Aorta (tissue), 5 donors: ENCODE results near the gene DRC3. TPM values are rescaled to one million over a fixed set of nuclear protein-coding genes. Genes with fewer than 3 reads are reported as not detected.

Source experiments
- ATAC-seq: fragments of 200-7000 bp; cut with Tn5 transposase; one replicate; pipeline ENCODE4 v1.9.1; 2022; ENCODE audit warnings: moderate library complexity; ENCODE audit not compliant: low FRiP score
- DNase-seq, 2 donors: peaks; one replicate each; pipeline ENCODE4 v3.0.0-alpha.2; 2020
- H3K27ac ChIP-seq, 2 donors: one replicate each; pipeline ENCODE4 v1.5.1; 2013; ENCODE audit warnings: low read length in 2 of 2, mild to moderate bottlenecking in 2 of 2, moderate library complexity in 2 of 2, control low read depth in 1 of 2, inconsistent platforms in 1 of 2, low read depth in 1 of 2
- H3K27me3 ChIP-seq, 2 donors: one replicate each; pipeline ENCODE4 v1.6.1; 2013; ENCODE audit warnings: control low read depth in 1 of 2, low read length in 1 of 2, mild to moderate bottlenecking in 1 of 2, moderate library complexity in 1 of 2; ENCODE audit not compliant: insufficient read depth in 2 of 2, control insufficient read depth in 1 of 2
- H3K36me3 ChIP-seq, 2 donors: one replicate each; pipeline ENCODE4 v1.6.1; 2013; ENCODE audit warnings: control low read depth in 1 of 2, low read length in 1 of 2, mild to moderate bottlenecking in 1 of 2; ENCODE audit not compliant: insufficient read depth in 2 of 2, control insufficient read depth in 1 of 2
- H3K4me1 ChIP-seq, 2 donors: one replicate each; pipeline ENCODE4 v1.6.1; 2013; ENCODE audit warnings: low read length in 2 of 2, control low read depth in 1 of 2, mild to moderate bottlenecking in 1 of 2, moderate library complexity in 1 of 2; ENCODE audit not compliant: insufficient read depth in 2 of 2, control insufficient read depth in 1 of 2
- H3K4me3 ChIP-seq, 2 donors: one replicate each; pipeline ENCODE4 v1.5.1; 2013; ENCODE audit warnings: low read length in 2 of 2, control low read depth in 1 of 2, mild to moderate bottlenecking in 1 of 2
- H3K9me3 ChIP-seq: one replicate; pipeline ENCODE4 v1.6.1; 2013; ENCODE audit warnings: mild to moderate bottlenecking, low read length; ENCODE audit not compliant: control insufficient read depth
- WGBS, 2 donors: extraction: QIAGEN DNeasy Blood & Tissue Kit; methylation state at CpG; one replicate each; pipeline ENCODE4 v1.1.7; 2013; 5-methylcytosine and 5-hydroxymethylcytosine counted together
- intact Hi-C, 2 donors: fragments of 100-400 bp; cut with DNase I; formaldehyde crosslinking; loops; one replicate each; pipeline versions ENCODE4 v1.14.2 to v1.15.0; 2022
- polyA plus RNA-seq, 2 donors: library from polyadenylated mRNA; stranded (reverse); fragments of 200-250 nt; gene quantifications; one replicate each; pipeline ENCODE4 v1.2.3, GENCODE V29; 2013
- total RNA-seq, 2 donors: library from RNA; stranded (reverse); fragmentation: NEBNext Ultra II Directional; extraction: Animal tissue kit (Norgen Biotek cat#: 25700); gene quantifications; one replicate each; pipeline ENCODE4 v1.2.1, GENCODE V29; 2021
- donor health status: healthy with polysubstance abuse.
- donor health status: Bipolar disorder and iron deficiency.
- donor health status: DM: no; HTN: no; CAD: no.
- donor health status: DM: no; HTN: no; CAD: no.
- donor health status: DM: yes; HTN: yes; CAD: no.

The DRC3 gene
- total and polyA plus RNA-seq, 4 donors: 1.4 to 7.9 (median 2.4) TPM

- no peaks in the 10 kb centered on the region for H3K27me3 ChIP-seq
- no peak overlapping the region for H3K27ac ChIP-seq
- DNase-seq (peak in 1 of 2 donors; percentile 14), ATAC-seq (no peak)
- no peaks in the 10 kb centered on the region for H3K9me3 ChIP-seq
- no peak overlapping the region for H3K4me3 ChIP-seq
- WGBS, 2 donors: 9 to 13% methylated on average over 2 of the region's 2 CpGs
- no peaks in the 10 kb centered on the region for H3K36me3 ChIP-seq
- intact Hi-C loops: loop anchor here in 1 of 2 donors (10.0 kb wide), 1 partner anchor 245 kb away; the partner anchor contains the start of gene RAI1
- peaks cover 3 to 13% of the 10 kb centered on the region in 2 donors for H3K4me1 ChIP-seq
Observed at GRCh38 chr17:17929655-17930380, 42.8 kb upstream of the DRC3 start.

GRCh38 chr17:17930674-17931073 is 42.0 kb upstream of the DRC3 start:
- H3K4me1 ChIP-seq: peaks cover 3 to 13% of the 10 kb centered on the region in 2 donors
- ATAC-seq: no peak
- no peaks in the 10 kb centered on the region for H3K36me3 ChIP-seq
- no peak overlapping the region for H3K4me3 ChIP-seq
- no peaks in the 10 kb centered on the region for H3K27me3 ChIP-seq
- H3K27ac ChIP-seq: no peak overlapping the region
- intact Hi-C loops: no loop called here
- DNase-seq: no peak
- no peaks in the 10 kb centered on the region for H3K9me3 ChIP-seq

GRCh38 chr17:17931159-17931558 is 41.5 kb upstream of the DRC3 start:
- Histone ChIP-seq H3K9me3 (no peaks in the 10 kb centered on the region), H3K4me1 (peaks cover 3 to 13% of the 10 kb centered on the region in 2 donors), H3K27ac (no peak overlapping the region), H3K4me3 (no peak overlapping the region), H3K36me3 (no peaks in the 10 kb centered on the region), H3K27me3 (no peaks in the 10 kb centered on the region)
- no peak for ATAC-seq
- 58 to 60% methylated on average over 2 of the region's 2 CpGs for WGBS, 2 donors
- peak in 1 of 2 donors; percentile 27 for DNase-seq
- intact Hi-C loops: no loop called here

DNA sequence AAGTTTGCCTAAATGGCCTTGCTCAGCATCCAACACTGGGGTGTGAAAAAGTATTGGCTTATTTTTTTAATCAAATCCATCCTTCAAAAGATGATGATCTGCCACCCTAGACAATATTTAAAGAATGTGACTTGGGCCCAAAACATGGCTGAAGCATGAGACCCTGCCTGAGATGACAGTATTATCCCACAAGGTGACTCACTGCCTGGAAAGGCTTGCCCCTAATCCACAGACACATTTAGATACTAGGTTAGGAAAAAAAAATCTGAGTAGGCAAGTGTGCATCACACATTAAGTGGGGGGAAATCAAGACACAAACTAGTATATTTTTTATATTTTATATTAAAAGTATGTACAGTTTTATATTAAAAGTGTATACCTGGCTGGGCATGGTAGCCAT is 38.9 kb upstream of the DRC3 start:
- DNase-seq (no peak), ATAC-seq (no peak)
- Histone ChIP-seq H3K4me3 (no peak overlapping the region), H3K4me1 (peaks cover 3 to 13% of the 10 kb centered on the region in 2 donors), H3K27ac (no peak overlapping the region), H3K27me3 (no peaks in the 10 kb centered on the region), H3K9me3 (no peaks in the 10 kb centered on the region), H3K36me3 (no peaks in the 10 kb centered on the region)
- intact Hi-C loops: no loop called here

DNA sequence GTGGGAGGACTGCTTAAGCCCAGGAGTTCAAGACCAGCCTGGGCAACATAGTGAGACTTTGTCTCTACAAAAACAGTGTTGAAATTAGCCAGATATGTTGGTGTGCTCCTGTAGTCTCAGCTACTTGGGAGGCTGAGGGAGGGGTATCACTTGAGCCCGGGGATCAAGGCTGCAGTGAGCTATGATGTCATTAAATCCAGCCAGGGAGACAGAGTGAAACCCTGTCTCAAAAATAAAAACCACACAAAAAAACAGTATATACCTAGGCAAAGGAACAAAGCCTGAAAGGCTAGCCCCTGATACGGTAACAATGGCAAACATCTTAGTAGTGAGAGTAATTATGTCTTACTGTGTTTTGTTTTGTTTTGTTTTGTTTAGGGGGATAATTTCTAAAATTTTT is 38.4 kb upstream of the DRC3 start:
- ATAC-seq: no peak
- Histone ChIP-seq H3K27ac (no peak overlapping the region), H3K36me3 (no peaks in the 10 kb centered on the region), H3K27me3 (no peaks in the 10 kb centered on the region), H3K4me1 (peaks cover 3 to 13% of the 10 kb centered on the region in 2 donors), H3K9me3 (no peaks in the 10 kb centered on the region), H3K4me3 (no peak overlapping the region)
- intact Hi-C loops: no loop called here
- WGBS, 2 donors: 78 to 82% methylated on average over 2 of the region's 2 CpGs
- no peak for DNase-seq

DNA sequence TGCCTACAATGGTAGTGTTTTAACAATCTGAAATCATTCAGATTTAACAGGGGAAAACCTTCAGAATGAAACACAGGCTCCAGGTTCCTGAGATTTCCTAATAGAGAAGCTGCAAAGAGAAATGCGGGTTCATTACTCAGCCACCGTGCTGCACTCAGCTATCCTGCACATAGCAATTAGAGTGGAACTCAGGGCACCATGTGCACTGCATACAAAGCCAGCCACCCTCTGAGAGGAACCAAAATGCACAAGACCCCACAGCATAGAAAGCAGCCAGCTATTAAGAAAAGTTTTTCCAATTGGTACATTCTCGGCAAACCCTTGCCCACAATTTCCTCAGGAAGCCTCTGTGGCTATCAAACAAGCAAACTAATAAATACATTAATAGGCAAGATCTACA is 37.9 kb upstream of the DRC3 start:
- H3K4me1 ChIP-seq: peaks cover 3 to 11% of the 10 kb centered on the region in 2 donors
- no peak overlapping the region for H3K27ac ChIP-seq

GRCh38 chr17:17935321-17936271 is 37.1 kb upstream of the DRC3 start:
- H3K4me1 ChIP-seq: peaks cover 4 to 8% of the 10 kb centered on the region in 2 donors
- no peaks in the 10 kb centered on the region for H3K36me3 ChIP-seq

More for the DNA sequence above, 37.9 kb upstream of the DRC3 start:
- Histone ChIP-seq H3K27me3 (no peaks in the 10 kb centered on the region), H3K36me3 (no peaks in the 10 kb centered on the region), H3K4me3 (no peak overlapping the region), H3K9me3 (no peaks in the 10 kb centered on the region)
- 86 to 92% methylated on average over 3 of the region's 3 CpGs for WGBS, 2 donors
- intact Hi-C loops: no loop called here
- ATAC-seq: no peak
- DNase-seq: peak in 1 of 2 donors; percentile 6

DNA sequence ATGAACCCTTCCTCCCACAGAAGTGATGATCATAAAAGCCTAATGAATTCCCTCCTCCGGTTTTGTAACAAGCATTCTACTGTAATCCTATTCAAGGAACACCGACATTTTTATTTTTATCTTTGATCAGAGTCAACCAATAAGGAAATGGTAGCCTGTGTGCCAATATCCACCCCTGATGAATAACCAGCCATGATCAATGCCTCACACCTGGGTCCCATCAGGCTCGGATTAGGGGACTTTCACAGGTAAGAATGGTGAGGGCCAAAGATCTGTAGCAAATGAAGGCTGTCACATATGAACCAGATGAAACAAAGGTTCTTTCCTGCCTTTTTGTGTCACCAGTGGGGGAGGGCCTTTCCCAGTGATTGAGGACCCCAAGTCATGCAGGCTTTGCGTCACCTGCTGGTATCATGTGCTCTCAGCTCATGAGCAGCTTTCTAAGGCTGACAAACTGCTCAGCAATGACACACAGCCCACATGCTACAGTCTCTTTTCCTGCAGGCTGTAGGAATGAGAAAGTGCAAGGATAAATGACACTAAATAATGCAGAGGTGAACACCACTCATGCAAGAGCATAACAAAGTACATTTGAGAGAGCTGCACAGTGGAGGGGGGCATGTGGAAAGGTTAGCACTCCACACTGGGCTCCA is 35.3 kb upstream of the DRC3 start:
- 85 to 93% methylated on average over 4 of the region's 4 CpGs for WGBS, 2 donors
- intact Hi-C loops: no loop called here
- no peak for ATAC-seq
- no peak overlapping the region for H3K27ac ChIP-seq
- peak in 1 of 2 donors; percentile 13 for DNase-seq
- H3K36me3 ChIP-seq: no peaks in the 10 kb centered on the region
- no peaks in the 10 kb centered on the region for H3K27me3 ChIP-seq
- no peaks in the 10 kb centered on the region for H3K9me3 ChIP-seq
- H3K4me3 ChIP-seq: no peak overlapping the region
- peaks cover 4 to 7% of the 10 kb centered on the region in 2 donors for H3K4me1 ChIP-seq

More at GRCh38 chr17:17935321-17936271, 37.1 kb upstream of the DRC3 start:
- intact Hi-C loops: no loop called here
- ATAC-seq: peak; percentile 66
- Histone ChIP-seq H3K27ac (no peak overlapping the region), H3K27me3 (no peaks in the 10 kb centered on the region), H3K4me3 (no peak overlapping the region), H3K9me3 (no peaks in the 10 kb centered on the region)
- DNase-seq: peak; percentile 61 to 66
- 75 to 78% methylated on average over 6 of the region's 6 CpGs for WGBS, 2 donors
